Measurements from ENCODE around the gene RMDN2.
"Not testable (repeated sequence)": the region's sequence is repeated elsewhere in the genome, so short reads cannot be mapped to it uniquely, and the experiment has no call there.

The RMDN2 gene

DNA sequence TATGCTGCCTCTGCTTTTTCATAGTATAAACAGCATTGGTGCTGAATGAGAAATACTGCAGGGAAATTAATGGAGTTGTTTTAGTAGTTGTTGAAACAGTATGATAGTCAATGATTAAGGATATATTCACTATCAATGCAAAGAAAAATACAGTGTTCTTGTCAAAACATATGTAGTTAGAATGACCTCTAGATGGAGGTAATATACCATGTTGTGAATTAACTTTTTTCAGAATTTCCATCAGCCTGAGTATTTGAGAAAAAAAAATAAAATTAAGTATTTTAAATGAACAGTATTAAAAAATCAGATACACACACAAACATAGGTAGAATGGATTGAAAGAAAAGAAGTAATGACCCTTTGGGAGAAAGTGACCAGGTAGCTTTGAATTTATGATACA, 59.5 kb downstream of the RMDN2 start:
- H3K27ac Mint-ChIP-seq: no peak overlapping the region
- no peaks in the 10 kb centered on the region for H3K9me3 Mint-ChIP-seq
- peaks cover 6% of the 10 kb centered on the region for H3K4me1 Mint-ChIP-seq
- H3K4me3 Mint-ChIP-seq: no peak overlapping the region
- DNase-seq (ENCODE audit: low spot score in 2 of 2) (no peak), ATAC-seq (no peak)
- H3K36me3 Mint-ChIP-seq: no peaks in the 10 kb centered on the region

DNA sequence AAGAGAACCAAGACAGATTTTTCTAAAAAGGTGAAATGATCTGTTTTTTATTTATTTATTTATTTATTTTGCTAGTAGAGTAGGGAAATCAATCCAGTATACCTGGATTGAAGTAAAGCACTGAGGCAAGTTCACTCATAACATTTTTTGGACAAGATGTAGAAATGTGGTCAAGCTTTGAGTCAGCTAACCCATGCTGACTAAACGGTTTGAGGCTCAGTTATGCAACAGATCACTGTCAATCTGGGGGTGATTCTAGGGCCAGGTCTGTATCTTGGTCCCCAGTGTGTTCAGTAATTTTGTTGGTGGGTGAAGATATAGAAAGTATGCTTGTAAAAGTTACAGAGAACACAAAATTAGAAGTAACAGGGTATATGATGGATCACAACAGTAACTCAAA, 60.2 kb downstream of the RMDN2 start:
- ATAC-seq (peak; percentile 70), DNase-seq (ENCODE audit: low spot score in 2 of 2) (no peak)
- H3K36me3 Mint-ChIP-seq: no peaks in the 10 kb centered on the region
- no peak overlapping the region for H3K27ac Mint-ChIP-seq
- H3K4me1 Mint-ChIP-seq: peaks cover 6% of the 10 kb centered on the region
- H3K9me3 Mint-ChIP-seq: no peaks in the 10 kb centered on the region
- H3K4me3 Mint-ChIP-seq: no peak overlapping the region

DNA sequence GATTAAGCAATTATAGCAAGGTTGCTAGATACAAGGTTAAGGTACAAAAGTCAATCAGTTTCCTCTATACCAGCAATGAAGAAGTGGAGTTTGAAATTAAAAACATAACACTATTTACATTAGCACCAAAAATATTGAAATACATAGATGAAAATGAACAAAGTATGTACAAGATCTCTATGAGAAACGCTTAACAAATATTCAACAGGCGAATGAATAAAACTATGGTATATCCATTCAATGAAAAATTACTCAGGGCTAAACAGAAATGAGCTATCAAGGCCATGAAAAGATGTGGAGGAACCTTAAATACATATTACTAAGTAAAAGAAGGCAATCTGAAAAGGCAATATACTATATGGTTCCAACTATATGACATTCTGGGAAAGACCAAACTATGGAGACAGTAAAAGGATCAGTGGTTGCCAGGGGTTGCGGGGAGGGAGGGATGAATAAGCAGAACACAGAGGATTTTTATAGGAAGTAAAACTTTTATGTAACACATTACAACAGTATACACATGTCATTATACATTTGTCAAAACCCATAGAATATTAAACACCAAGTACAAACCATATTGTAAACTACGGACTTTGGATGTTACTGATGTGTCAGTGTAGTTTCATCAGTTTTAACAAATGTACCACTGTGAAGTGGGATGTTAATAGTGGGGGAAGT, 62.1 kb downstream of the RMDN2 start:
- DNase-seq (ENCODE audit: low spot score in 2 of 2): no peak
- Mint-ChIP-seq H3K36me3 (no peaks in the 10 kb centered on the region), H3K4me3 (no peak overlapping the region), H3K4me1 (peaks cover under 1% of the 10 kb centered on the region), H3K9me3 (no peaks in the 10 kb centered on the region), H3K27ac (no peak overlapping the region)
- ATAC-seq: no peak

DNA sequence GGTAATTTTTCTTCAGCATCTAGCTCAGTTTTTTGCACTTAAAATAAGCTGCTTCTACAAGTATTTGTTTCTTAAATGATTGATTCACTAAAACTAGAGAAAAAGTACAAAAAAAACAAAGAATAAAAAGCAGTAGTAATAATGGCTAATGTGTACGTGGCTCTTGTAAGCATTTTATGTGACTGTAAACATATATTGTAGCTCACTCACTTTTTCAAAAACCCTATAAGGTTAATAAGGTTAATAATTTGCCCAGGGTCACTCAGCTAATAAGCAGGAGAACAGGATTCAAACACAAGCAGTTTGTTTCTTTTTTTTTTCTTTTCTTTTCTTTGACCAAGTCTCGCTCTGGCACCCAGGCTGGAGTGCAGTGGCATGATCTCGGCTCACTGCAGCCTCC, 67.5 kb downstream of the RMDN2 start:
- no peak overlapping the region for H3K4me3 Mint-ChIP-seq
- H3K4me1 Mint-ChIP-seq: no peaks in the 10 kb centered on the region
- no peaks in the 10 kb centered on the region for H3K9me3 Mint-ChIP-seq
- no peak for ATAC-seq
- H3K36me3 Mint-ChIP-seq: no peaks in the 10 kb centered on the region
- no peak overlapping the region for H3K27ac Mint-ChIP-seq
- DNase-seq (ENCODE audit: low spot score in 2 of 2): no peak

DNA sequence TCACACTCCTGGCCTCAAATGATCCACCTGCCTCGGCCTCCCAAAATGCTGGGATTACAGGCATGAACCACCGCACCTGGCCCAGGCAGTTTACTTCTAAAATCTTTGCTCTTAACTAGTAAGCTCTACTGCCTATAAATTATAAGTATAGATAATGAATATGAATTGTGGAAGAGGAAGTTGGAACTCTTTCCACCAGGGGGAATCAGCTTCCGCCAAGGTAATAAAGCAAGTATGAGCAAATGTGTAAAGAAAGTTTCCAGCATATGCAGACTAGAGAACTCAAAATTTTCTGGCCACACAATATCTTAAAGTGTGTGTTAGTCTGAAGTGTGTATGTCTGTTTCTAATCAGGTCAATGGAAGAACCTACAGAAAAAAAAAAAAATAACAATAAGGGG, 68.1 kb downstream of the RMDN2 start:
- no peaks in the 10 kb centered on the region for H3K9me3 Mint-ChIP-seq

DNA sequence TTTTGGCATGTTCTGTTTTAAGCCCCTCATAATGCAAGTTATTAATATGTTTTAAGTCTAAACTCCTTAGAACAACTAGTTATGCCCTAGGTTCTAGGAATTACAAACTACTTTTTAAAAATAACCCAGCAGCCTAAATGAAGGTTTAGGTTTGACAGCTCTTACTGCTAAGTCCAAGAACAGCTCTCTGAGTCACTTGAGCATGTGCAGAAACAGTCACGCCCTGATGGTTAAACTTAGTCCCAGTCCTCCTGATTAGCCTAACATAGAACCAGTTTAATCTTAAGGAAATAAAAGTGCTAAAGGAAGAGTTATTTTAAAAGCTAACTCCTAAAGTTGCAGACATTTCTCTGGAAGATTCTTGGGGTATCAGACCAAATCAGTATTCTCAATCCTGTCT, 72.5 kb downstream of the RMDN2 start:
- Mint-ChIP-seq H3K9me3 (peaks cover 6% of the 10 kb centered on the region), H3K4me1 (no peaks in the 10 kb centered on the region), H3K27ac (no peak overlapping the region), H3K4me3 (no peak overlapping the region), H3K36me3 (no peaks in the 10 kb centered on the region)
- ATAC-seq (no peak), DNase-seq (ENCODE audit: low spot score in 2 of 2) (no peak)

More for the DNA sequence above, 68.1 kb downstream of the RMDN2 start:
- Mint-ChIP-seq H3K36me3 (no peaks in the 10 kb centered on the region), H3K27ac (no peak overlapping the region), H3K4me3 (no peak overlapping the region), H3K4me1 (no peaks in the 10 kb centered on the region)
- no peak for ATAC-seq
- DNase-seq (ENCODE audit: low spot score in 2 of 2): no peak

DNA sequence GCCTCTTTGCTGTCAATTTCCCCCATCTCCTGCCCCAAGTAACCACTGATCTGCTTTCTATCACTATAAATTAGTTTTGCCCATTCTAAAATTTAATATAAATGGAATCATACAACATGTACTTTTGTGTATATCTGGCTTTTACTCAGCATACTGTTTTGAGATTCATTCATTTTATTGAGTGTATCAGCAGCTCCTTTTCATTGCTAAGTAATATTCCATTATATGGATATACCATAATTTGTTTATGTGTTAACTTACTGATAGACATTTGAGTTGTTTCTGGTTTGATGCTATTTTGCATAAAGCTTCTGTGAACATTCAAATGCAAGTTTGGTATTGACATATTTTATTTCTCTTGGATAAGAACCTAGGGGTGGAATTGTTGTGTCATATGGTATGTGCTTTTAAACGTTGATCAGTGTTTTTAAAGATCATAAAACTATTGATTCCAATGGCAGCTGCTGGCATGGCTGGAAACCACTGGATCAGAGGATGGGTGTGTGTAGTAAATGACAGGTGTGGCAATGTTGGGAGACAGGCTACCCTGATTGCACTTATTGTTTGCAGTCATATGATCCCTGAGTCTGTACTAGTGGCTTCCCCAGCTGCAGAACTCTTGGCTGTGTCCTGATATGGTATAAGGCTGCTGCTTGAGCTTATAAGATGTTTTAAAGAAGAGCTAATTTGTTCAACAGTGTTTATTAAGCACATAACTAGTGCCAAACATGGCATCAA, 75.6 kb downstream of the RMDN2 start:
- Mint-ChIP-seq H3K9me3 (peaks cover 6% of the 10 kb centered on the region), H3K36me3 (no peaks in the 10 kb centered on the region), H3K27ac (no peak overlapping the region), H3K4me3 (no peak overlapping the region), H3K4me1 (no peaks in the 10 kb centered on the region)
- ATAC-seq: no peak
- DNase-seq (ENCODE audit: low spot score in 2 of 2): no peak

DNA sequence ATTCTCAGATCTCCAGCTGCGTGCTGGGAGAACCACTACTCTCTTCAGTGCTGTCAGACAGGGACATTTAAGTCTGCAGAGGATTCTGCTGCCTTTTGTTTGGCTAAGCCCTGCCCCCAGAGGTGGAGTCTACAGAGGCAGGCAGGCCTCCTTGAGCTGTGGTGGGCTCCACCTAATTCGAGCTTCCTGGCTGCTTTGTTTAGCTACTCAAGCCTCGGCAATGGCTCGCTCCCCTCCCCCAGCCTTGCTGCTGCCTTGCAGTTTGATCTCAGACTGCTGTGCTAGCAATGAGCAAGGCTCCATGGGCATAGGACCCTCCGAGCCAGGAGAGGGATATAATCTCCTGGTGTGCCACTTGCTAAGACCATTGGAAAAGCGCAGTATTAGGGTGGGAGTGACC, 85.1 kb downstream of the RMDN2 start:
- H3K27ac Mint-ChIP-seq; H3K9me3 Mint-ChIP-seq; H3K4me1 Mint-ChIP-seq; ATAC-seq; DNase-seq (ENCODE audit: low spot score in 2 of 2); H3K4me3 Mint-ChIP-seq; H3K36me3 Mint-ChIP-seq: not testable (repeated sequence)

DNA sequence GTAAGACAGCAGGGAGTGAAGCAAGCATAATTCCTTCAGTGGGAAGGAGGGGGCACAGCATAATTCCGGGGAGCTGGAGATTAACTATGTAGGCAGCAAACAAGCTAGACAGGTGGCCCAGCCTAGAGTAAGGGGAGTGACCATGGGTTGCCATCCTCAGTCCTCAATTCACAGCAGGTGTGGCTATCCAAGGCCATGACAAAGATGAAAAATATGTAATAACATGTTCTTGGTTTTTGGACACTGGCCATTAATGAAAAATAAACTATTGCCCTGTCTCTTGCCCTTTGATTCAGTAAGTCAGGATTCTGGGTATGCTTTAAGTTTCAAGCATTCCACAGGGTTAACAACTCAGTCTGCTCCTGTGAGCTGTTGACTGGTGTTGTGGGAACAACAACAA, 85.9 kb downstream of the RMDN2 start:
- ATAC-seq (no peak), DNase-seq (ENCODE audit: low spot score in 2 of 2) (no peak)
- Mint-ChIP-seq H3K36me3 (no peaks in the 10 kb centered on the region), H3K4me3 (no peak overlapping the region), H3K4me1 (no peaks in the 10 kb centered on the region), H3K9me3 (no peaks in the 10 kb centered on the region), H3K27ac (no peak overlapping the region)

DNA sequence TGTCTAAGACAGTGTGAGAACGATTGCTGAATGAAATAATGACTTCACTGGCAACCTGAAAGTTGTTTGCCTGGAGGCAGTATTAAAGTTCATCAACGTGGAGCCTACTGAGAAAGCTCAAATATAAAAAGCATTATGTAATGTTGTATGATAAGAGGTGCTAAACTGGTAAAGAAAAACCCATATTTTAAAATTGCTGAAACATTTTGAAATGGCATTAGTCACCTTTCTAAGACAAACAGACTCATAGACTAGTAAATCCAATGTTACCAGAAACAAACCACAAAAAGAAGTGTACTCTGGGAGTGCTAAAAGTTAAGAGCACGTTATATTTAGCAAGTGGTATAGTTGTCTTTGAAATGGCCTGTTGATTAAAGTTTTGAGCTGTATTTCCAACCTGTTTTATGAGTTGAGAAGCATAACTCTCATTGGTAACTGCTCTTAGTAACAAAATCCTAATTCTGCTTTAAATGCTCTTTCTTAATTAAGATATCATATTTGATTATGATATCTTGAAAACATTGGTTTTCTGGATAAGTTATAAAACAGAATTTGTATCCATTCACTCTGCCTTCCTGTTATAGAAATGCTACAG, 88.2 kb downstream of the RMDN2 start:
- Mint-ChIP-seq H3K4me3 (no peak overlapping the region), H3K27ac (no peak overlapping the region), H3K9me3 (no peaks in the 10 kb centered on the region), H3K4me1 (no peaks in the 10 kb centered on the region), H3K36me3 (no peaks in the 10 kb centered on the region)
- DNase-seq (ENCODE audit: low spot score in 2 of 2) (no peak), ATAC-seq (no peak)

DNA sequence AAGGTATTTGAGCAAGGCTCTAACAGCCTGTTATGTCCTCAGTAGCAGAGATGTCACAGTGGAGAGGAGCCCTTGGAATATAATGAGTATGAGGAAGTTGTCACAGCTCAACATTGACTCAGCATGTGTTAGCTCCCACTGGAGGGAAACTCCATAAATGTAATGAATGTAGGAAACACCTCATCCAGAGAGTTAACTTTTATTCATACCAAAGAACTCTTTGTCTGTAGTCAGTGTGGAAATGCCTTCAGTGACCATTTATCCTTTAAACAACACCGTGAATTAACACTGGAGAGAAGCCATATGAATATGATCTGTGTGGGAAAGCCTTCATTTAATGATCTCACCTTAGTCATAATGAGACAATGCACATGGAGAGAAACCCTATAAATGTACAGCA, 91.1 kb downstream of the RMDN2 start:
- Mint-ChIP-seq H3K27ac (no peak overlapping the region), H3K36me3 (no peaks in the 10 kb centered on the region), H3K4me1 (no peaks in the 10 kb centered on the region), H3K4me3 (no peak overlapping the region), H3K9me3 (no peaks in the 10 kb centered on the region)
- DNase-seq (ENCODE audit: low spot score in 2 of 2) (no peak), ATAC-seq (peak; percentile 76)

DNA sequence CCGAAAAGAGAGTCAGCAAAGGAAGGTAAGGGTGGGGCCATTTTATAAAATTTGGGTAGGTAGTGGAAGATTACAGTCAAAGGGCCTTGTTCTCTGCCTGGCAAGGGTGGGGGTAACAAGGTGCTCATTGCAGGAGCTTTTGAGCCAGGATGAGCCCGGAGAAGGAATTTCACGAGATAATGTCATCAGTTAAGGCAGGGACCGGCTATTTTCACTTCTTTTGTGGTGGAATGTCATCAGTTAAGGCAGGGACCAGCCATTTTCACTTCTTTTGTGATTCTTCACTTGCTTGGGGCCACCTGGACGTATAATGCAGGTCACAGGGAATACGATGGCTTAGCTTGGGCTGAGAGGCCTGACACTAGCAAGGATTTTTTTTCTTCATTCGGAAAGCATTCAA, 92.7 kb downstream of the RMDN2 start:
- H3K27ac Mint-ChIP-seq: no peak overlapping the region
- ATAC-seq: no peak
- DNase-seq (ENCODE audit: low spot score in 2 of 2): no peak
- no peaks in the 10 kb centered on the region for H3K4me1 Mint-ChIP-seq
- no peak overlapping the region for H3K4me3 Mint-ChIP-seq
- H3K36me3 Mint-ChIP-seq: no peaks in the 10 kb centered on the region
- H3K9me3 Mint-ChIP-seq: no peaks in the 10 kb centered on the region

DNA sequence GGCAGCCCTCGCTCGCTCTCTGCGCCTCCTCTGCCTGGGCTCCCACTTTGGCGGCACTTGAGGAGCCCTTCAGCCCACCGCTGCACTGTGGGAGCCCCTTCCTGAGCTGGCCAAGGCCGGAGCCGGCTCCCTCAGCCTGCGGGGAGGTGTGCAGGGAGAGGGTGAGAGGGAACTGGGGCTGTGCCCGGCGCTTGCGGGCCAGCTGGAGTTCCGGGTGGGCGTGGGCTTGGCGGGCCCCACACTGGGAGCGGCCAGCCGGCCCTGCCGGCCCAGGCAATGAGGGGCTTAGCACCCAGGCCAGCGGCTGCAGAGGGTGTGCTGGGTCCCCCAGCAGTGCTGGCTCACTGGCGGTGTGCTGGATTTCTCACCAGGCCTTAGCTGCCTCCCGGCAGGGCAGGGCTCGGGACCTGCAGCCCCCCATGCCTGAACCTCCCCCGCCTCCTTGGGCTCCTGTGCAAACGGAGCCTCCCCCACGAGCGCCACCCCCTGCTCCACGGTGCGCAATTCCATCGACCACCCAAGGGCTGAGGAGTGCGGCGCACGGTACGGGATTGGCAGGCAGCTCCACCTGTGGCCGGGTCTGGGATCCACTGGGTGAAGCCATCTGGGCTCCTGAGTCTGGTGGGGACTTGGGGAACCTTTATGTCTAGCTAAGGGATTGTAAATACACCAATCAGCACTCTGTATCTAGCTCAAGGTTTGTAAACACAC, 95.4 kb downstream of the RMDN2 start:
- ATAC-seq; H3K4me1 Mint-ChIP-seq; H3K4me3 Mint-ChIP-seq; H3K9me3 Mint-ChIP-seq; DNase-seq (ENCODE audit: low spot score in 2 of 2); H3K36me3 Mint-ChIP-seq; H3K27ac Mint-ChIP-seq: not testable (repeated sequence)

DNA sequence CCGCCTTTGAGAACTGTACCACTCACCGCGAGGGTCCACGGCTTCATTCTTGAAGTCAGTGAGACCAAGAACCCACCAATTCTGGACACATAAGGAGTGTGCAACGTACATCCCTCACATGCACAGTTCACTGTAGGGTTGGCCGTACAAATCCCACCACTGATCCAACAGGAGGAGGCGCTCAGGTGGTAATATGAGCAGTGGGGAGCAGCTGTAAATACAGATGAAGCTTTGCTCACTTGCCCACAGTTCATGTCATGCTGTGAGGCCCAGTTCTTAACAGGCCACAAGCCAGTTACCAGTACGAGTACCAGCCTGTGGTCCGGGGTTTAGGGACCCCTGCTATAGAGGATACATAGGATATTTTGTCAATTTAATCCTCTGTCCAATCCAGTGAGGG, 96.5 kb downstream of the RMDN2 start:
- no peak overlapping the region for H3K4me3 Mint-ChIP-seq
- no peak overlapping the region for H3K27ac Mint-ChIP-seq
- H3K36me3 Mint-ChIP-seq: no peaks in the 10 kb centered on the region
- H3K9me3 Mint-ChIP-seq: no peaks in the 10 kb centered on the region
- no peak for DNase-seq (ENCODE audit: low spot score in 2 of 2)
- H3K4me1 Mint-ChIP-seq: no peaks in the 10 kb centered on the region
- ATAC-seq: no peak

DNA sequence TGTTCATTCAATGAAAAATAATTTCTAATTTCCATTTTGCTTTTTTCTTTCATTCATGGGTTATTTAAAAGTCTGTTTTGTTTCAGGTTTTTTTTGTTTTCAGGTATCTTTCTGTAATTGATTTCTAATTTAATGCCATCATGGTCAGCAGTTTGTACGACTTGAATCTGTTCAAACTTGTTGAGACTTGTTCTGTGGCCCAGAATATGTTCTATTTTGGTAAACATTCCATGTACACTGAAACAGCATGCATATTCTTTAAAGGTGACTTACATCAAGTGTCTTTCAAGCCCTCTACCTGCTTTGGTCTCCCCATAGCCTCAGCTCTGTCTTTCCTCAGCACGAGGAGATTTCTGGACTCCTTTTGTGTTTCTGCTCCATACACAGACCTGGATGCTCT, 101.8 kb downstream of the RMDN2 start:
- Mint-ChIP-seq H3K4me3 (no peak overlapping the region), H3K36me3 (no peaks in the 10 kb centered on the region), H3K9me3 (no peaks in the 10 kb centered on the region), H3K4me1 (no peaks in the 10 kb centered on the region), H3K27ac (no peak overlapping the region)
- ATAC-seq: no peak
- DNase-seq (ENCODE audit: low spot score in 2 of 2): no peak

DNA sequence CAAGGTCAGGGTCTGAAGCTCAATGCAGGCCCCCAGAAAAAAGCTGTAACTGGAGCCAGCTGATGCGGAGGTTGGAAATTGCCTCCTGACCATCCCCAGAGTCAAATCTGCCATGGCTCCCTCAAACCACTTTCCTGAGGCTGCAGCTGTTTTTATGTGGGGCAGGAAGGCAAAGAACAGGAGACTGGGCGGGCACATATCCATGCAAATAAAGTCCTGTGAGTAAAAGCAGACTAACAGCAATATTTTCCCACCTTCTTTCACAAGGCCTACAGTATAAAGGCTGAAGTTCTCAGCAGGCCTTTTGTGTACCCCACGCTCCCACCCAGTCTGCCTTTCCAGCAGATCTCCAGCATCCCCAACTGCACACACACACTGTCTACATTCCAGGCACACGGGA, 103.7 kb downstream of the RMDN2 start:
- ATAC-seq: no peak
- H3K27ac Mint-ChIP-seq: no peak overlapping the region
- no peak for DNase-seq (ENCODE audit: low spot score in 2 of 2)
- H3K9me3 Mint-ChIP-seq: no peaks in the 10 kb centered on the region
- no peaks in the 10 kb centered on the region for H3K36me3 Mint-ChIP-seq
- H3K4me1 Mint-ChIP-seq: peaks cover 5% of the 10 kb centered on the region
- H3K4me3 Mint-ChIP-seq: no peak overlapping the region

All from stimulated activated effector memory CD8-positive, alpha-beta T cell treated with anti-CD3 and anti-CD28 coated beads, Interleukin-12 subunit alpha, Interleukin-12 subunit beta, amount 100 ng/mL, for 72 hours (primary cell).